Testis (tissue), 3 donors: ENCODE measurements around the gene GRID2. TPM values are rescaled to one million over a fixed set of nuclear protein-coding genes. Genes with fewer than 3 reads are reported as not detected.

Experiments used
- DNase-seq: peaks from one replicate; pipeline ENCODE4 v3.0.0-alpha.2; 2019
- H3K27ac ChIP-seq, 2 donors: fragments of 200-600 bp; sonication (generic); one replicate each; pipeline ENCODE4 v1.5.1; 2019
- H3K27me3 ChIP-seq: fragments of 200-600 bp; sonication (generic); one replicate; pipeline ENCODE4 v1.5.1; 2019
- H3K36me3 ChIP-seq: fragments of 200-600 bp; sonication (generic); one replicate; pipeline ENCODE4 v1.5.1; 2017; ENCODE audit warnings: low read depth; ENCODE audit errors: missing control alignments
- H3K4me1 ChIP-seq: fragments of 200-600 bp; sonication (generic); one replicate; pipeline ENCODE4 v1.5.1; 2019
- H3K4me3 ChIP-seq, 2 donors: fragments of 200-600 bp; sonication (generic); one replicate each; pipeline ENCODE4 v1.5.1; 2017 to 2019
- H3K9me3 ChIP-seq: fragments of 200-600 bp; sonication (generic); one replicate; pipeline ENCODE4 v1.5.1; 2017
- CTCF ChIP-seq, 3 experiments: fragments of 450-650 bp in 2 of 3; fragments of 200-600 bp in 1 of 3; sonication (generic) in 1 of 3; IDR thresholded peaks; one replicate each; pipeline ENCODE4 v1.5.1; 2016 to 2019; ENCODE audit warnings: antibody characterized with exemption in 3 of 3, mild to moderate bottlenecking in 2 of 3, moderate library complexity in 1 of 3
- POLR2A ChIP-seq: fragments of 450-650 bp; IDR thresholded peaks from one replicate; pipeline ENCODE4 v1.6.1; 2017; ENCODE audit warnings: antibody characterized with exemption, mild to moderate bottlenecking, moderate library complexity
- WGBS, 2 donors: methylation state at CpG; one replicate each; pipeline ENCODE4 v1.1.5; 2018; 5-methylcytosine and 5-hydroxymethylcytosine counted together
- intact Hi-C: fragments of 100-400 bp; cut with DNase I; formaldehyde crosslinking; loops from one replicate; pipeline ENCODE4 v1.15.1; 2023; ENCODE audit warnings: low total_unique reads
- polyA plus RNA-seq: library from polyadenylated mRNA; stranded (reverse); fragments of 350-450 nt; fragmentation: Illumina TruSeq; extraction: RNeasy Lipid Tissue Mini Kit (QIAGEN cat#74804); gene quantifications from one replicate; pipeline ENCODE4 v1.2.3, GENCODE V29; 2014; ENCODE audit warnings: low read depth, low replicate concordance; ENCODE audit not compliant: insufficient read depth
- total RNA-seq, 2 donors: library from RNA; depleted of rRNA; stranded (reverse); fragments of >200 nt; gene quantifications; one replicate each; pipeline ENCODE4 v1.2.3, GENCODE V29; 2016

The GRID2 gene
- total and polyA plus RNA-seq, 3 donors from 2014 or later = 27.1 to 34.6 (median 32.7) TPM

GRCh38 chr4:93718233-93718632 lies 1414.5 kb downstream of the GRID2 start:
- TF ChIP-seq CTCF (IDR thresholded peaks at IDR 0.05) (no peak), POLR2A (no peak)
- Histone ChIP-seq H3K4me3 (no peak overlapping the region), H3K9me3 (no peaks in the 10 kb centered on the region), H3K27ac (no peak overlapping the region), H3K27me3 (no peaks in the 10 kb centered on the region), H3K36me3 (no peaks in the 10 kb centered on the region), H3K4me1 (no peaks in the 10 kb centered on the region)
- DNase-seq = no peak
- intact Hi-C loops = no loop called here
- WGBS, 2 donors = 91 to 94% methylated on average over 1 of the region's 1 CpG

DNA sequence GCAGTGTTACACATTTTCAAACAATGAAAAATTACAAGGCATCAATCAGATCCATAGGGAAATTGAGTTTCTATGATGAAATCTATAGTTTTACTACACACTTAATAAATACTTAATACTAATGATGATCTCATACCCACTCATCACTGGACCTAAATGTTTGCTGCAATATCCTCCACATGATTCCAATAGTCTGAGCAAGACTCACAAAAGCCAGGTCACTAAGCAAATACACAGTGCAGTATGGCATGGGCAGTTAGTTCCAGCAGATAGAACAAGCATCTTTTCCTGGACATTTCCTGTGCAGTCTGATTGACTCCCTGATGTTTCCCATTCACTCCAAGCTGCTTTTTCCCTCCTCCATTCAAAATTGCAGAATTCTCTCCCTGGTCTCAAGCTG lies 1415.8 kb downstream of the GRID2 start:
- intact Hi-C loops = no loop called here

DNA sequence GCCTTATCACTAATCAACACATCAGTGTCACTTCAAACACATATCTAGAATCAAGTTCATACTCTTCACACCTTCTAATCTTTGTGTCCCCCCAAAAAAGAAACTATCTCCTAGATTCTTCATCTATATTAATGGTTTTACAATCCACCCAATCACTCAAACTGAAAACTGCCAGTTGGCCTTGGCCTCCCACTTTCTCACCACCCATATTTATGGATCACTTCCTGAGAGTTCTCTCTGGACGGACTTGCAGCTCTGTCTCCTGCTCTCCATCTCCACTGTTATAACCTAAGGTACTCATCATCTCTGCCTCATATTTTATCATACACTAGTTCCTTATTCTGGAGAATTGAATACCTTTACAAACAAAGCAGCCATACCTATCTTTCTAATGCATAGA lies 1418.7 kb downstream of the GRID2 start:
- no peaks in the 10 kb centered on the region for H3K36me3 ChIP-seq
- H3K4me1 ChIP-seq = no peaks in the 10 kb centered on the region
- intact Hi-C loops = no loop called here
- DNase-seq = no peak
- H3K4me3 ChIP-seq = no peak overlapping the region
- no peak overlapping the region for H3K27ac ChIP-seq
- TF ChIP-seq POLR2A (no peak), CTCF (IDR thresholded peaks at IDR 0.05) (no peak)
- WGBS, 2 donors = 94 to 100% methylated on average over 1 of the region's 1 CpG
- no peaks in the 10 kb centered on the region for H3K27me3 ChIP-seq
- H3K9me3 ChIP-seq = no peaks in the 10 kb centered on the region

More for the DNA sequence above, 1415.8 kb downstream of the GRID2 start:
- Histone ChIP-seq H3K9me3 (no peaks in the 10 kb centered on the region), H3K27ac (no peak overlapping the region), H3K36me3 (no peaks in the 10 kb centered on the region), H3K27me3 (no peaks in the 10 kb centered on the region), H3K4me3 (no peak overlapping the region), H3K4me1 (no peaks in the 10 kb centered on the region)
- no peak for DNase-seq
- TF ChIP-seq CTCF (IDR thresholded peaks at IDR 0.05) (no peak), POLR2A (no peak)

DNA sequence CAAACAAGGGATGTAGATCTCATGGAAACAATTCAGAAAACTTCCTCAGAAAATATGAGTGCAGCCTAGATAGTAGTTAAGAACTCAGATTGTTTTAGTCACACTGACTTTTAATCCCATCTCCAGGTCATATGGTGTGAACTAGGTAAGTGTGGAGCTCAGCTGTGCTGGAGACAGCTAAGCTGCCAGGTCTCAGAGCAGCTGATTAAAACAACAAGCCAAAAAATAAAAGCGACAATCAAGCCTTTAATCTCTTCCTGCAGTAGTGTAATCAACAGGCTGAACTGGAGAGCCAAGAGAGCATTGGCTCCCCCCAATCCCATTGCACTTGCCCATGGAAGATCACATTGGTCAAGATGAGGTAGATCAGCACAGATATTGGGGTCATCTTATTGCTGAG lies 1426.5 kb downstream of the GRID2 start:
- no peak overlapping the region for H3K4me3 ChIP-seq
- 84 to 93% methylated on average over 1 of the region's 1 CpG for WGBS, 2 donors
- no peak overlapping the region for H3K27ac ChIP-seq
- no peak for DNase-seq
- no peaks in the 10 kb centered on the region for H3K4me1 ChIP-seq
- H3K9me3 ChIP-seq = no peaks in the 10 kb centered on the region
- intact Hi-C loops = no loop called here
- no peaks in the 10 kb centered on the region for H3K36me3 ChIP-seq
- TF ChIP-seq CTCF (IDR thresholded peaks at IDR 0.05) = no peak
- no peak for TF ChIP-seq POLR2A
- H3K27me3 ChIP-seq = no peaks in the 10 kb centered on the region

GRCh38 chr4:93730760-93731159 lies 1427.0 kb downstream of the GRID2 start:
- WGBS, 2 donors = 82 to 87% methylated on average over 7 of the region's 7 CpGs
- no peak overlapping the region for H3K27ac ChIP-seq
- no peaks in the 10 kb centered on the region for H3K36me3 ChIP-seq
- TF ChIP-seq POLR2A = no peak
- TF ChIP-seq CTCF (IDR thresholded peaks at IDR 0.05) = no peak
- no peaks in the 10 kb centered on the region for H3K4me1 ChIP-seq
- H3K9me3 ChIP-seq = no peaks in the 10 kb centered on the region
- H3K27me3 ChIP-seq = no peaks in the 10 kb centered on the region
- intact Hi-C loops = no loop called here
- no peak for DNase-seq
- no peak overlapping the region for H3K4me3 ChIP-seq
